EL (cell line): Measurements from ENCODE around the gene SCAF8.
"Not testable (repeated sequence)": the region's sequence is repeated elsewhere in the genome, so short reads cannot be mapped to it uniquely, and the experiment has no call there.

Experiments used
- DNase-seq: peaks from one replicate; pipeline ENCODE4 v3.0.0-alpha.2; 2016

Gene SCAF8

DNA sequence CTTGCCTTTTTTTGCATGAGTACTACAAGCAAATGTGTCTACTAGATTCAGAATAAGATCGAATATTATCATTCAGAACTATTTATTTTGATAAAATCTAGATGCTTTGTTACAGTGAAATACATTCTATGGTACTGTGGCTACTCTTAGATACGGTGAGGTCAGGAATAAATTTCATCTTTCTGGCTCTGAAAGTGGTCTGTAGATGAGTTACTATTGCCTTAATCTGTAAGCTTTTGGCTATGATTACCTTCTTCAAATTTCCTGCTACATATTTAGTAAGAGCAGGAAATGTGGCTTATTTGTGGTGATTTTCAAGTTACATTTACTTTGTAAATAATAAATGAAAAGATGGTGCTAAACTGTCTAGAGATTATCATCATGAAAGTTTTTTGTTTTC, 50.0 kb downstream of the SCAF8 start:
- DNase-seq: no peak

DNA sequence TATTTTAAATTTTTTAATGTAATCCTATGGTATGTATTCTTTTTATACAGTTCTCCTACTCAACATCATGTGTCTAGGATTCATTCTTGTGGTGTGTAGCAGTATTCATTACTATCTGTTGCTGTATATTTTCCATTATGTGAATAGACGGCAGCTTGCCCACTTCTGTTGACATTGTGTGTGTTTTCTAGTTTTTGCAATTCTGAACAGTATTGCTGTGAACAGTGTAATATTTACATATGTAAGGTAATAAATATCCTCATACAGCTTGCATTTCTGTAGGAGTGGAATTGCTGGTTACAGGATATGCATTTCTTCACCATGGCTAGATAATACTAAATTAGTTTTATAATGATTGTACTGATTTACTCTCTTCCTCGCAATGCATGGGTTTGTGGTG, 51.9 kb downstream of the SCAF8 start:
- no peak for DNase-seq

DNA sequence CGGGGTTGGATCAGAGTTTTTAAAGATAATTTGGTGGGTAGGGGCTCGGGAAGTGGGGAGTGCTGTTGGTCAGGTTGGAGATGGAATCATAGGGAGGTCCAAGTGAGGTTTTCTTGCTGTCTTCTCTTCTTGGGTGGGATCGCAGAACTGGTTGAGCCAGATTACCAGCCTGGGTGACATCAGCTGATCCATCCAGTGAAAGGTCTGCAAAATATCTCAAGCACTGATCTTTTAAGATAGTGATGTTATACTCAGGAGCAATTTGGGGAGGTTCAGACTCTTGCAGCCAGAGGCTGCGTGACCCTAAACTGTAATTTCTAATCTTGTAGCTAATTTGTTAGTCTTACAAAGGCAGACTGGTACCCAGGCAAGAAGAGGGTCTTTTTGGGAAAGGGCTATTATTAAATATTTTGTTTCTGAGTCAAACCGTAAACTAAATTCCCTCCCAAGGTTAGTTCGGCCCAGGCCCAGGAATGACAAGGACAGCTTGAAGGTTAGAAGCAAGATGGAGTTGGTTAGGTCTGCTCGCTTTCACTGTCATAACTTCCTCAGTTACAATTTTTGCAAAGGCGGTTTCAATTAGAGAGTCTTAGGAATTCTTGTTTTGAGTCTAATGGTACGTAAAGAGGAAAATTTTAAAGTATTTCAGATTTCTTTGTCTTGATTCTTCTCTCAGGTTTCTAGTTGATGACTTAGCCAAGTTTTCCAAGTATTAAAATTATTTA, 53.1 kb downstream of the SCAF8 start:
- no peak for DNase-seq

DNA sequence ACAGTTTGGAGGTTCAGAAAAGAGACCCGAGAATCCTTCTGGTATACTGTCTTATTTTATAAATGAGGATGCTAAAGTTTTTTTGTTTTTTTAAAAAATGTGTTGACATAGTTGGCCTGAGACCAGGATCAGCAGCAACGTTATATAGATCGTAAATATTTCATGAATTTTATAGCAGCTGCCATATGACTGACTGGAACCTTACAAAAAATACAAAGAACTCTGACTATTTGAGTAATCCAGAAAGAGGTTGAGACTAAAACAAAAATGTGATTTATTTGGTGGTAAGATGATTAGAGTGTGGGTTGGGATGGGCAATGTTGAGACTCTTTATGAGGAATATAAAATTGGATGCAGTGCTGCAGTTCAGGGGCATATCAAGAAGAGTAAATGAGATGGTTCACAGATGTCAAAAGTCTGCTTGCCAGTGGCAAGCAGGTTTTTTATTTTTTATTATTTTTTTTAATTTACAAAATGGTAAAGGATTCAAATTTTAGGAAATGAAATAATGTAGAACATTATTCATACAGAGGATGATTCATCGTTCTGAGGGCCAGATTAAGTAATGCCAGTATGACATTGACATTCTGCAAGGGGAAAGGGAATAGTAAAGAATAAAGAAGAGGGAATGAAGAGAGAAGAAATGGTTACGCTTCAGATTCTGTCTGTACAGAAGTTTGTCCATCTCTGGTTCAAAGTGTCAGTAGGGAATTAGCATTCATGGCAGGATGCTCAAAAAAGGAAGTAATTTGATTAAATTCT, 58.5 kb downstream of the SCAF8 start:
- DNase-seq: peak; percentile 50

DNA sequence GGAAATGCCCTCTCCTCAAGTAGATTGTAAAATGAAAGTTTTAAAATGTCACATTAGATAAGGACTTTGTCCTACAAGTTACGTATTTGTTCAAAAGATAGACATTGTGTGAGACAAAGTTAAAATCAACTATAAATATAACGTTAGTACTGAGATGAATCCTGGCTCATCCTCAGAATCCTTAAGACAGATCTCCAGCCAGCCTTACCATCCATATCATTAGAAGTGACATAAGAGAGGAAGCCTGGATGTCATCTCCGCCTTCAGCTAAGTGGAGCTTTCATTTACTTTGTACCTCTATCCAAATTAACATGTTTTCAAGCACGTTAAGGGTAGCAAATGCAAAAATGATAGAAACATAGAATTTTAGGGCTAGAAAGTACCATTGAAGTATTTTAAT, 59.1 kb downstream of the SCAF8 start:
- DNase-seq: no peak

DNA sequence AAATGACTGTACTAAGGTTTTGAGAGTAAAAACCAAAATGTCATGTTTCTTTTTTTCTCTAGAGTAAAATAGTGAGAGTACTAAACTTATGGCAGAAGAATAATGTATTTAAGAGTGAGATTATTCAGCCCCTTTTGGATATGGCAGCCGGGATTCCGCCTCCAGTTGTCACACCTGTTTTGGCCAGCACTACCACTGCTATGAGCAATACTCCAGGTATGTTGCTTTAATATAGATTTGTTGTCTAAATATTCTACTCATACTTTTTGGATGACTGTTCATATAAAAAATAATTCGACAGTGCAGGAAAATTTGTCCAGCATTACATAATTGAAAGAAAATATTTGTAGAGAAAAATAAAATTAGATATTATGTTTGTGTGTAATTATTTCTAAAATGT, 59.5 kb downstream of the SCAF8 start:
- DNase-seq: peak; percentile 43

DNA sequence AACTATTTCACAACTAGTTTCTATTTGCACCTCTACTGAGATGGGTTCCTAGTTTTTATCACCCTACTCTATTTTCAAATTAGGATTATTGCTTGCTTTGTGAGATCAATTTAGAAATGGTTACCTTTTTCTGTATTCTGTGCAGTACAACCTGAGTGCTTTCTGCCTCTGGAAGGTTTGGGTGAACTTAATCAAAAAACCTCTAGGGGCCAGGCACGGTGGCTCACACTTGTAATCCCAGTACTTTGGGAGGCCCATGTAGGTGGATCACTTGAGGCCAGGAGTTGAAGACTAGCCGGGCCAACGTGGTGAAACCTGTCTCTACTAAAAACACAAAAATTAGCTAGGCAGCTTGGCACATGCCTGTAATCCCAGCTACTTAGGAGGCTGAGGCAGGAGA, 63.3 kb downstream of the SCAF8 start:
- DNase-seq: no peak

DNA sequence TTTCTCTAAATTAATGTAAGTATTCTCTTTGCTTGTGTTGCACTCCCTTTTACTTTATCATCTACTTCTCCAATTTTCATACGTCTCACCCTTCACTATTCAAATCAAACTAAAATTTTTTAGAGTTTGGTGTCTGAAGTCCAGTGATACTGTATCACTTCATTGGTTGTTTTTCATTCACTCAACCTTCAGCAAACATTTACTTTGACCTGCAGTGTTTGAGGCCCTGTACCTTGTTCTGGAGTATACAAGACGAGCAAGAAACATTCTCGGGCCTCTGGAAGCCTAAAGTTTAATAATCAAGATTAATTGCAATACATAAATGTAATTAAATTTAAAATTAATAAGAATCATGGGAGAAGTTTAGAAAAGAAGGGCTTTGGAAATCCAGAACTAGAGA, 64.6 kb downstream of the SCAF8 start:
- DNase-seq: no peak

DNA sequence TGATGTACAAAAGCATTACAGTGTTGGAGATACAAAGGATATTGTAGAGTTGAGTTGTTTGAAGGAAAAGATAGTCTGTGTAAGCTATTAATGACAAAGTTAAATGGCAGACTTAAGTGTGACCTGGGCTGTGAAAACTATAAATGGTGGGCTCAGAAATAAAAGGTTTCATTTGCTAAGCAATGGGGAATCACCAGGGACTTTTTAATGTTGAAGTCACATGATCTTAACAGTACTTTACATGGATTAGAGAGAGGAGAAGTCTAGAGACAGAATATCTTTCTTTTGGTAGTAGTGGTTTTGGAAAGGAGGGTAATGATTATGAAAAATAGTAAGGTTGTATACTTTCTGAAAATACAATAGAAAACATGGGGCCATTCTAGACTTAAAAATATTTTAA, 67.1 kb downstream of the SCAF8 start:
- DNase-seq: no peak

DNA sequence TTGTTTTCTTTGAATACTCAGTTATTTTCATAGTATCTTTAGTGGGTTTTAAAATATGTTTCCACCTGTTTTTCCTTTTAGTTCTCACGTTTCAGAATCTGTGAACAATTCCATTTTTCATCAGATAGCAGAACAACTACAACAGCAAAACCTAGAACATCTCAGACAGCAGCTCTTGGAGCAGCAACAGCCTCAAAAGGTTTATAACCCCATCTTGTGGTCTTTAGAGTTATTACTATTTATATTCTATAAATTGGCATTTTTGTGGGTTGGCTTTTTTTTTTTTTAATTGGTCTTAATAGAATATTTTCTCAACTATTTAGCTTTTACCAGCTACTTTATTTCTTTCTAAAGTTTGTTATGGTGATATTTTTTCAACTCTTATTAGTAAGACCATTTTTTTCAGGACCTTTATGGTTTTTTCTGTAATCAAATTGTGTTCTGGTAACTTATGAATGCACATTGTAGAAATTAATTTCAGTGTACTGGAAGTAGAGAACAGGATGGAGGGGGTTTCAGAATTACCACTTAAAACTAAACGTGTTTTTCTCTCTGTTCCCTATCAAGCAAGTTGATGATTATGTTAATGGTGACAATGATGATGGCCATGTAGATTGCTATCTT, 72.2 kb downstream of the SCAF8 start:
- peak; percentile 48 for DNase-seq

DNA sequence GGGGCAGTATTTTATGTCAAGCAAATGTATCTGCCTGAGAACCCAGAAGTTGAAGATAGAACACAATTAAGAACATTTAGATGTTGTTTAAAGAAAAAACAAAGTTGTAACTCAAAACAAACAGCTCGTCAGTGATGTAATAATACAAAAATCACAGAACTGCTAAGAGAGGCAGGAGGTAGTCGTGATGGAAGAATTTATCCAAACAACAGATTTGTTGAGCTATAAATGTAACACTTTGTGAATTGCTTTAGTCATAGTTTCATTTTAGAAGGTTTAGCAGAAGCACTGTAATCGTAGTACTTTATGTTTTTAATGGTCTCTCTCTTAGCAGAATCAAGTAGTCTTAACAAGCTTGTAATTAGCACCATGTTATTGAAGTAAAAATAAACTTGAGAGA, 73.6 kb downstream of the SCAF8 start:
- no peak for DNase-seq

DNA sequence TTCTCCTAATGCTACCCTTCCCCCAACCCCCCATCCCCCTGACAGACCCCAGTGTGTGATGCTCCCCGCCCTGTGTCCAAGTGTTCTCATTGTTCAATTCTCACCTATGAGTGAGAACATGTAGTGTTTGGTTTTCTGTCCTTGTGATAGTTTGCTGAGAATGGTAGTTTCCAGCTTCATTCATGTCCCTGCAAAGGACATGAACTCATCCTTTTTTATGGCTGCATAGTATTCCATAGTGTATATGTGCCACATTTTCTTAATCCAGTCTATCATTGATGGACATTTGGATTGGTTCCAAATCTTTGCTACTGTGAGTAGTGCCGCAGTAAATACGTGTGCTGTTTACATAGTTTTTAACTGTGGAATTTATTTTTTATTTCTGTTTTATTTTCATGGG, 78.4 kb downstream of the SCAF8 start:
- DNase-seq: not testable (repeated sequence)

DNA sequence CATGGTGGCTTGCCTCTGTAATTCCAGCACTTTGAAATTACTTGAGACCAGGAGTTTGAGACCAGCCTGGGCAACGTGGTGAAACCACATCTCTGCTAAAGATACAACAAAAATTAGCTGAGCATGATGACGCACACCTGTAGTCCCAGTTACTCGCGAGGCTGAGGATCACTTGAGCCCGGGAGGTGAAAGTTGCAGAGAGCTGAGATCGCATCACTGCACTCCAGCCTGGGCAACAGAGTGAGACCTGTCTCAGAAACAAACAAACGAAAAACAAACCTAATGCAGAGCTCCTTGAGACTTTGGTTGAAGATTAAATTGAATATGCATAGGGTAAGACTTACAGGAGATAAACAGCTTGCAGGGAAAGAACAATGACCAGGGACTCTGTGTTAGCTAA, 80.8 kb downstream of the SCAF8 start:
- DNase-seq: no peak

DNA sequence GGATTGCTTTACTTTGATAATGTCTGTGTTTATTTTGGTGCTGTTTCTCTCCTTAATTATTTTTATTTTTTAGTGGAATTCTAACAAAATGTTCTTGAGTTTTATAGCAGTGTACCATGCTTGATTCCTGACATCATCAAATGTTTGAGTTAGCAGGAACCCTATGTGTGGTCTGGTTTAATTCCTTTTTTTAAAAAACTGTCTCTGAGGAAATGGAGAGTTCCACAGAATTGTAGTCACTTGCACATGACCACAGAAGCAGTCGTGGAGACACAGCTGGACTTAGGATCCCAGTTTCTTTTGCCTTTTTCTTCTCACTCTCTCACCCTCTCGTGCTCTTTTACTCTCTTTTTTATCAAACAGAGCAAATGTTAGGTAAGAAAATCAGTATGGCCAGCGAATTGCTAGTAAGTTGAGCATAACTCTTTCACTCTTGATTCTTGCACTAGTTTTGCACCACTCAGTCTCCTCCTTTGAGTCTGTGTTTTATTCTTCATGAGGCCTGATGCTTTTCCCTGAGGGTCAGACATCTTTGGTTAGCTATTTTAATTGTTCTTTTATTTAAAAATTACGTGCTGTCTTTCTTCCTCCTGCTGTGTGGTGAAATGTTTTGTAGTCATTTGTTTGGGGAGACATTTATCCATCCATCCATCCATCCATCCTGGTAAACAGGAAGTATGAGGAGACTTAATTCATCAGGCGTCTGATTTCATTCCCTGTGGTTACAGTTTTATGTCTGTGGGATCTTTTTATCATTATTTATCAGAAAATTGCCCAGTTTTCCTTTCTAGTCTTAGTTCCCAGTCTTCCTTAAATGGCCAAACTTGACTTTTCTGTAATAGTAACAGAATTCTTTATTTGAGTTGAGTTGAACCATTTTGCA, 83.0 kb downstream of the SCAF8 start:
- peak; percentile 34 for DNase-seq

DNA sequence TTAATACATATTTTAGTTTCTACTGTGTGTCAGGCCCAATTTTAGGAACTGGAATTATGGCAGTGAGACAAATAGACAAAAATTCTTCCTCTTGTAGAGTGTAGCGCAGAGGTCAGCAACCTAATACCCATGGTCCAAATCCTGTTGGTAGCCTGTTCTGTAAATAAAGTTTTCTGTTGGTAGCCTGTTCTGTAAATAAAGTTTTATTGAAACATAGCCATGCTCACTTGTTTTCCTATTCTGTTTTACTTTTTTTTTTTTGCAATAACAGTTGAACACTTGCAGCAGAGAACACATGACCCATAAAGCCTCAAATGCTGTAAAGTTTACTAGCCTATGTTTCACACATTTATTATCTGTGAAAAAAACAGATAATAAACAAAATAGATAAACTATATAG, 87.9 kb downstream of the SCAF8 start:
- DNase-seq: no peak

DNA sequence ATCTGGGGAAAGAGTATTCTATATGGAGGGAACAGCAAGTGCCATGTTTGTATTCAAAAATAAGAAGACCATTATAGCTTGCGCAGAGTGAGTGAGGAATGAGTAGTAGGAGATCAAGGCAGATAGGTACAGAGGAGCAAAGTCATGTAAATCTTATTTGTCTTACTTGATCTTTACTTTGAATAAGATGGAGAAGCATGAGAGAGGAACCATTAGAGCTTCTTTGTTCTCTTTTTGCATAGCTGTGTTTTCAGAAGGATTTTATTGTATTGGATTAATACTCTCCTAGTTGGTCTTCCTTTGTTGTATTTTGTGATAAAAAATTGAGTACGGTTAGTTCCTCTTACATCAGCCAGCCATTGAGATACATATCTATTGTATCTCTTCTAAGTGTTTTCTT, 88.4 kb downstream of the SCAF8 start:
- no peak for DNase-seq

DNA sequence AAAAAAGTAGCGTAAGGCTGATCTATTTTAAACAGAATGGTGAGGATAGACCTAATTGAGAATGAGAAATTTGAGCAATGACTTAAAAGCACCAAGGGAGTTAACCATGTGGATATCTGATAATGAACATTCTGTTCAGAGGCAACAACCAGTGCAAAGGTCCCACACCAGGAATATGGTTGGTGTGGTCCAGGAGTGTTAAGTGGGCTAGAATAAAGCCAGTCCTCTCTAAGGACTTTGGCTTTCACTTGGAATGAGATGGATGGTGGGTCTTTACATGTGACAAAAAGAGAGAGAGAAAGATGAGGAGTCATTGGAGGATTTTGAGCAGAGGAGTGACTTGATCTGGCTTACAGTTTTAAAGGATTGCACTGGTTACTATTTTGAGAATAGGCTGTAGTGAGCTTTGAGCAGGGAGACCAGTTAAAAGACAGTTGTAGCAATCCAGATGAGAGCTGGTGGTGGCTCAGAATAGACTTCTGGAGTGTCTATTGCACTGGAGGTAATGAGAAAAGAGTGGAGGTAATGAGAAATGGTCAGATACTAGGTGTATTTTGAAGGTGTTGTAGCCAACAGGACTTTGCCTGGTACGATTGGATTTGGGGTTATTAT, 89.8 kb downstream of the SCAF8 start:
- DNase-seq: no peak

DNA sequence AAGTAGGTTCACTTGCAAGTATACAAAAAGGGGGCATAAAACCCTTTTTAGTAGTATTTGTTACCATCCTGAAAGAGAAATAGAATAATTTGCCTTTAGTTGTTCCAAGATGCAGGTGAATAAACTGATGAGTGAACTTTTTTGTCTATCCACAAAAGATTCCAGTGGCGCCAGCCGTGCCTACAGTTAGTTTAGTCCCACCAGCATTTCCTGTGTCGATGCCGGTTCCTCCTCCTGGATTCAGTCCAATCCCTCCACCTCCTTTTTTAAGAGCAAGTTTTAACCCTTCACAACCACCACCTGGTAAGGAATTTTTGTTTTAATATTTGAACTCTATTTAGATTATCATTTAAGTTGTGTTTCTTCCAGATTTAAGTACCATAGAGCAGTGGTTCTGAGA, 90.9 kb downstream of the SCAF8 start:
- DNase-seq: no peak

DNA sequence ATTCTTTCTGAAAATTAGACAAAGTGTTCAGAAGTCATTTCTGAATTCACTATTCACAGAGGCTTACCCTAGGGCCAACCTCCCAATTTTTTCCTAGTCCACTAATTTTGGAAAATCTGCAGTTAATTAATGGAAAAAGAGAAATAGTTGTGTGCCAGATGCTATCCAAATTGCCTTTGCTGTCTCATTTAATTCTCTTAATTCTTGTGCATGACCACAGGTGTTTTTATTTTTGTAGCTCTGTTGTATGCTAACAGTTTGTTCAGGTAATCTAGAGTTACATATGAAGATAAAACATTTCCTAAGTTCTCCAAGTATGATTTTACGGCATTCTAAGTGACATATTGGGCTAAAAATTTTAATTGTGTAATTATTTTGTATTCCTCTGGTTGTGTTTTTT, 96.8 kb downstream of the SCAF8 start:
- DNase-seq: no peak

DNA sequence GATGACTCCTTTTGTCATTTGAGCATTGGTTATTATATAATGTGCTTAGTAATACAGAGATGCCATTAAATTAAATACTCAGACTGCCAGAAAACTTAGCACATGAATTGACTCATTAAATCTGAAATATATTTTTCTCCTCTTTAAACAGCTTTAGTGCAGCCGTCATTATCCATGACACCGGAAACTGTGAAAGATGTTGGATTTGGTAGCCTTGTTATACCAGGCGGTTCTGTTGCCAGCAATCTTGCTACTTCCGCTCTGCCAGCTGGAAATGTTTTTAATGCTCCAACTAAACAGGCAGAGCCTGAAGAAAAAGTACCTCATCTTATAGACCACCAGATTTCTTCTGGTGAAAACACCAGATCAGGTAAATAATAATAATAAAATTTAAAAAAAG, 97.6 kb downstream of the SCAF8 start:
- DNase-seq: no peak

DNA sequence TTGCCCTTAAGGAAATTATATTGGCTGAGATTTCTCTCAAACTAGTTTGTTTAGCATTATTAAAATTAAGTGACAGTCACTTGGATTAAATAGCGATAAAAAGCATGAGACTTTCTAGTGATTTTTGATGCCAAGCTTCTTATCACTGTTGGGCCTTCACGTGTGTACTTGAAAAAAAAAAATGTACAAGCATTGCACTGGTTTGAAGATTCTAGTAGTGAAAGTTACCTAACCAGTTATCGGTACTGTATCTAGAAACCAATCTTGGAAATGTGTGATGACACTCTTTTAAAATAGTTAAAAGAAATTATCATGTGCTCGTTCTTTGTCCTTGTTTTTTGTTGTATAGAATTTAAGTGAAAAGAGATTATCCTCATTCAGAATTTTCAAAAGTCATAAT, 102.1 kb downstream of the SCAF8 start:
- DNase-seq: no peak

DNA sequence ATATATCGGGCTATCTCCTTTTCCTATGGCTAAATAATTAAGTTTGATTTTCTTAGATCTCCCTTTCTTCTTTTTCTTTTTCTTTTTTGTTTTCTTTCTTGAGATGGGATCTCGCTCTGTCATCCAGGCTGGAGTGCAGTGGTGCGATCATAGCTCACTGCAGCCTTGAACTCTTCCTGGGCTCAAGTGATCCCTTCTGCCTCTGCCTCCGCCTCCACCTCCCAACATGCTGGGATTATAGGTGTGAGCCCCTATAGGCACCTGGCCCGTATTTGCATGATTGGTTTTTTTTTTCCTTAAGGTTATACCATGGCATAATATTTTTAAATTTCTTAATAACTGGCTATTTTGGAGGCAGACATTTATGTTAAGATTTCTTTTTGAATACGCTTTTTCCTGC, 106.3 kb downstream of the SCAF8 start:
- DNase-seq: no peak

DNA sequence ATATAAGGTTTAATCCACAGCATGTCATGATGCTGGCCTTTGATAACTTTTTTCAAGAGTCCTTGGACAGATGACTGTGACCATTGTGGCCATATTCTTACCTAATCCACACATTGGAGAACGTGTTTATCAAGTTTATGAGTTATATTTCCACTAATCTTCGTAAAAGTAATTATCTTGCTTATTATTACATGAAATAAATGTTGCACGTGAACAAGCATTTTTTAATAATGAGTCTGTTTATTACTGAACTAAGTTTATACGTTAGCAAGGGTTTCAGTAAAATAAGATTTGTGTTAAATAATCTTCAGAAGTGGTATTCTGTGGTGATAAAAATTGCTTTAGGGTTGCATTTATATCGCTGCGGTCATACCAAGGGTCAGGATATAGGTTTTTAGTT, 107.1 kb downstream of the SCAF8 start:
- DNase-seq: no peak
